Calu3 (cell line): ENCODE results near the gene CCDC192. TPM values are rescaled to one million over a fixed set of nuclear protein-coding genes. Genes with fewer than 3 reads are reported as not detected.
A peak's percentile ranks its signal among the peaks of the same experiment; 100 is the strongest.

ENCODE experiments used
- BruUV-seq: library from RNA; stranded (reverse); fragments of 400-500 nt; replicated peaks from 2 replicates; lab custom pipeline; 2021; lab: Mats Ljungman, UMichigan
- CTCF ChIA-PET: fragments of 300-600 bp; sonication (Branson Sonifier 250); formaldehyde crosslinking; loops from one replicate; lab custom pipeline; 2022; ENCODE audit warnings: antibody characterized with exemption; lab: Charles Lee
- DNase-seq: peaks from one replicate; pipeline ENCODE4 v3.0.0; 2022
- H3K27ac Mint-ChIP-seq: one replicate; pipeline ENCODE4 v1.8.0; 2022; ENCODE audit warnings: mixed read lengths; ENCODE audit not compliant: unreplicated experiment
- H3K27me3 Mint-ChIP-seq: one replicate; pipeline ENCODE4 v1.8.0; 2022; ENCODE audit warnings: mixed read lengths; ENCODE audit not compliant: unreplicated experiment
- H3K36me3 Mint-ChIP-seq: one replicate; pipeline ENCODE4 v1.8.0; 2022; ENCODE audit warnings: mild to moderate bottlenecking, moderate library complexity, mixed read lengths; ENCODE audit not compliant: insufficient read depth, unreplicated experiment
- H3K4me1 Mint-ChIP-seq: one replicate; pipeline ENCODE4 v1.8.0; 2022; ENCODE audit warnings: mild to moderate bottlenecking, low read depth, mixed read lengths; ENCODE audit not compliant: unreplicated experiment
- H3K4me3 Mint-ChIP-seq: one replicate; pipeline ENCODE4 v1.8.0; 2022; ENCODE audit warnings: mild to moderate bottlenecking, low read depth, moderate library complexity, mixed read lengths; ENCODE audit not compliant: unreplicated experiment
- H3K9me3 Mint-ChIP-seq: one replicate; pipeline ENCODE4 v1.8.0; 2022; ENCODE audit warnings: low read depth, mixed read lengths; ENCODE audit not compliant: unreplicated experiment
- CTCF ChIP-seq: fragments of 200-600 bp; IDR thresholded peaks from one replicate; pipeline ENCODE4 v1.8.0; 2022; ENCODE audit warnings: antibody characterized with exemption; ENCODE audit not compliant: unreplicated experiment
- intact Hi-C: fragments of 100-400 bp; cut with micrococcal nuclease; formaldehyde crosslinking; loops from one replicate; pipeline ENCODE4 v1.10.0; 2022; ENCODE audit not compliant: unreplicated experiment
- total RNA-seq: library from RNA; stranded (reverse); gene quantifications from 2 replicates; pipeline ENCODE4 v1.2.3, GENCODE V29; 2022

The CCDC192 gene
- total RNA-seq, 1 experiment from 2014 or later: 2.5 TPM

DNA sequence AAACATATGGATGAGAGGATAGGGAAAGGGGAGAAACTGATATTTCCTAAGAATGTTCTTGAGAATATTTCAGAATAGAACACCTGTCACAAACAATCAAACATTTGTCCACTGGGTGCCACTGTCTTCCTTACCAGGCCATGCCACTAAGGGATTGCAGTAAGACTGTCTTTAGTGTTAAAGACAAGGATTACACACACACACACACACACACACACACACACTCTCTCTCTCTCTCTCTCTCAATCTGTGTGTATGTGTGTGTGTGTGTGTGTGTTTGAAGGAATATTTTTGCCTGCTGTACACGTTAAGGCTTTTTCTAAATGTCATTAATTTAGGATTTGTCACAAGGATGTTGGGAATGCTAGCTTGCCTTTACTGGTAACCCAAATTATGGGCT lies 54.4 kb downstream of the CCDC192 start:
- no peaks in the 10 kb centered on the region for H3K27me3 Mint-ChIP-seq
- peak; percentile 77 for DNase-seq
- H3K4me1 Mint-ChIP-seq: peaks cover 42% of the 10 kb centered on the region
- BruUV-seq: no TSS peak
- intact Hi-C loops: loop anchor here (1.0 to 10.0 kb wide), 8 partner anchors 55 to 325 kb away; partner anchors contain the start of gene SLC12A2
- no peak overlapping the region for H3K4me3 Mint-ChIP-seq
- H3K27ac Mint-ChIP-seq: peak overlapping the region; percentile 35
- no peaks in the 10 kb centered on the region for H3K9me3 Mint-ChIP-seq
- TF ChIP-seq CTCF: peak; percentile 86
- H3K36me3 Mint-ChIP-seq: no peaks in the 10 kb centered on the region
- CTCF ChIA-PET: interaction anchor here (0.6 to 2.5 kb wide), 10 partner anchors 10 to 398 kb away, joined by 3 to 12 read pairs (median 5); no protein-coding TSS in a partner anchor

DNA sequence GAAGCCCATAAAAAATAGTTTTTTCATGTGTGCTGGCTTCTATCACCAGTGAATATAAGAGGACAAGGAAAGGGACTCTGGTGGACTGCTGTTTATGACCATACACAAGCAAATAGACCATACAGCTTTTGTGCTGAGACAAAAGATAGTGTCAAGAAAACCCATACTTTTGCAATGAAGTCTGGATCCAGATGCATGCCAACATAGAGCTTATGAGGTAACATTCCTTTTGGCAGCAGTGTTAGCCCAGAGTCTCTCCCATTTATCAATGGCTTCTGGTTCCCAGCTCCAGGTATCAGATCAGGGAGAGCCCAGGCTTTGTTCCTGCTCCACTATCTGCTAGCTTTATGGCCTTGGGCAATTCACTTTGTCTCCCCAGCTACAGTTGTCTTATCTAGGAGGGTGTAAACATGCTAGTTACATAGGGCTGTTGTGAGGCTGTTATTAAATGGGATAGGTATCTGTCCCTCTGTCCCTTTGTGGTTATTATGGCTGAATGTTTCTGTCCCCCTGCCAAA lies 55.6 kb downstream of the CCDC192 start:
- TF ChIP-seq CTCF: no peak
- Mint-ChIP-seq H3K9me3 (no peaks in the 10 kb centered on the region), H3K4me1 (peaks cover 42% of the 10 kb centered on the region), H3K36me3 (no peaks in the 10 kb centered on the region), H3K27ac (no peak overlapping the region), H3K27me3 (no peaks in the 10 kb centered on the region), H3K4me3 (no peak overlapping the region)
- intact Hi-C loops: loop anchor here (5.0 to 10.0 kb wide), 4 partner anchors 53 to 323 kb away; partner anchors contain the start of gene SLC12A2
- CTCF ChIA-PET: interaction anchor here (0.6 to 2.5 kb wide), 10 partner anchors 62 to 733 kb away, joined by 3 to 12 read pairs (median 5); no protein-coding TSS in a partner anchor
- no TSS peak for BruUV-seq
- no peak for DNase-seq

DNA sequence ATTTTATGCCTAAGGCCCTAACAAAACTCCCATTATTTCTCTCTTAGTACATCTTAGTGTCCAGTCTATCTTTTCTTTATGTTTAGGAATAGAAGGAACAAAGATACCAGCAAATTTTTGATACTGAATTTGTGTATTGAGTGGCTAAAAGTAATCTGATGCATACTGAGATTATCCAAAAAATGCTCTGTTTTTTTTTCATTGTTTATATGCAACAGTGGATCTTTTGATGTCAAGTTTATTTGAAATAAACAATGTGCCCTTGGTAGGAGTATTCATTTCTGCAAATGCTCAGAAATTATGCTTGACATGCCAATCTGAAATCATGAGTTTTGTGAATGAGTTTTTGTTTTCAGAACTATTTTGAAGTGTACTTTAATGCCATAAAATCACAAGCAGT lies 58.7 kb downstream of the CCDC192 start:
- CTCF ChIA-PET: no interaction called here
- Mint-ChIP-seq H3K4me3 (no peak overlapping the region), H3K27me3 (no peaks in the 10 kb centered on the region), H3K36me3 (no peaks in the 10 kb centered on the region), H3K4me1 (peaks cover 21% of the 10 kb centered on the region), H3K9me3 (no peaks in the 10 kb centered on the region), H3K27ac (no peak overlapping the region)
- DNase-seq: no peak
- no TSS peak for BruUV-seq
- intact Hi-C loops: no loop called here
- TF ChIP-seq CTCF: no peak

DNA sequence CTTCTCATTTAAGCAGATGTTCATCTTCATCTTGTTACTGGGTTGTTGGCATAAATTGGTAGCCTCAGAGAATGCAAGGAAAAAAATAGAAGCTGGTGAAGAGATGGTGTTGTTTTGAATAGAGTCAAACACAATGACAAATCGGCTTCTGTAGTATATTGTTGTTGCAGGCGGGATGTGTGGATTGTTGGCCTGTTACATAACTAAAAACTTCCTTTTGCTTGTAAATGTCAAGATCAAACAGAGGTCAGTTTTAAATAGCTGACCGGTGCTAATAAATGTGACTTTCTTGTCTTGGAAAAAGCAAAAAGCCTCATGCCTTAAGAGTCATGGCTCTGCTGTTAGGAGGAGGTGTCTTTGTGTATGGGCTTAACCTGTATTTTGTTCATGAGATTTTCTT lies 59.2 kb downstream of the CCDC192 start:
- intact Hi-C loops: no loop called here
- Mint-ChIP-seq H3K4me3 (no peak overlapping the region), H3K27ac (no peak overlapping the region), H3K4me1 (peaks cover 16% of the 10 kb centered on the region), H3K9me3 (no peaks in the 10 kb centered on the region), H3K27me3 (no peaks in the 10 kb centered on the region), H3K36me3 (no peaks in the 10 kb centered on the region)
- BruUV-seq: no TSS peak
- DNase-seq: no peak
- no peak for TF ChIP-seq CTCF
- CTCF ChIA-PET: no interaction called here
